ENCODE results near the gene TMEM135. TPM values are rescaled to one million over a fixed set of nuclear protein-coding genes. Genes with fewer than 3 reads are reported as not detected.
"Not testable (repeated sequence)": the region's sequence is repeated elsewhere in the genome, so short reads cannot be mapped to it uniquely, and the experiment has no call there.

Gene TMEM135
- total RNA-seq, 1 experiment from 2014 or later, result 11.0 TPM

DNA sequence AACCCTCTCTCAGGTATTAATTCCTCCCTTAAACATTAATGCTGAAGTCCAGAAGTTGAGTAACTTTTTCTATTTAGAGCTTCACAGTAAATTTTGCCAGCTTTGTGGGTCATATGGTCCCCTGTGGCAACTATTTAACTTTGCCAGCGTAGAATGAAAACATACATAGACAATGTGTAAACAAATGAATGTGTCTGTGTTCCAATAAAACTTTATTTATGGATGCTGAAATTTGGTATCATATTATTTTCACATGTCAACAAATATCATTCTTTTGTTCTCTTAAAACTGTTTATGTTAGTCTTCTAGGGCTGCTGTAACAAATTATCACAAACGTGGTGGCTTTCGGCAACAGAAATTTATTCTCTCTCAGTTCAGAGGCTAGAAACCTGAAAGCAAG is 85.1 kb downstream of the TMEM135 start:
- DNase-seq (ENCODE audit: low read depth), result no peak
- in situ Hi-C loops (cut with HindIII; ENCODE audit: low pct_unique_long_range_greater_than_20kb, low sequenced_read_pairs), result no loop called here

DNA sequence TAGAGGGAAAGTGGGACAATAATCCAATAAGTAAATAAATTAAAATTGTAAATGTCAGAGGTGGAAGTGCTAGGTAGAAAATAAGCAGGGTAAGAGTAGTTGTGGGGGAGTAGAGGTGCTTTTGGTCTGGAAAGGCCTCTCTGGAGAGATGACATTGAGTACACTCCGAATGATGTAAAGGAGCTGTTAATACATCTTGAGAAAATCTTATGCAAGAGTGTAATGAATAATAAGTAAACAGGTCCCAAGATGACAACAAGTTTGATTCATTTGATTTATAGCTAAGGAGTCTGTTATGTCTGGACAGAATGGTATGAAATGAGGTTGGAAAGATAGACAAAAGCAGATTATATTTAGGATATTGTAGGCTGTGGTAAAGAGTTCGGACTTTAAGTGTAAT is 87.5 kb downstream of the TMEM135 start:
- DNase-seq (ENCODE audit: low read depth), result no peak
- in situ Hi-C loops (cut with HindIII; ENCODE audit: low pct_unique_long_range_greater_than_20kb, low sequenced_read_pairs), result no loop called here

DNA sequence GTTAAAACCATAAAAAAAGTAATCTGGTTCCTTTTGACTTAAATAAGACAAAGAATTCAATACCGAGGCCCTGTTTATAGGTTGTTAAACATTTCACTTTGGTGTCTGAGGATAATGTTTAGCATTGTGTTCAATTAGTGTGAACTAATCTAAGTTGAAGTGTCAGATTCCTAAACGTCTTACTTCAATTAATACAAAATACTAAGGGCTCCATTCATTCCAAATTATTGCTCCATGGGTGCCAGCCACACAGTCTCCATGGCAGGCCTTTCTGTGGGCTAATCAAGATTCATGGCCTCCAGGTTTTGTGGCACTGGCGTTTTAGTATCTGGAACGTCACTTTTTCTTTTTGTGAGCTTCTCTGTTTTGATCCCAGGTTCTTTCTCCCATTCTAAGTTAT is 89.4 kb downstream of the TMEM135 start:
- no peak for DNase-seq (ENCODE audit: low read depth)
- in situ Hi-C loops (cut with HindIII; ENCODE audit: low pct_unique_long_range_greater_than_20kb, low sequenced_read_pairs), result no loop called here

DNA sequence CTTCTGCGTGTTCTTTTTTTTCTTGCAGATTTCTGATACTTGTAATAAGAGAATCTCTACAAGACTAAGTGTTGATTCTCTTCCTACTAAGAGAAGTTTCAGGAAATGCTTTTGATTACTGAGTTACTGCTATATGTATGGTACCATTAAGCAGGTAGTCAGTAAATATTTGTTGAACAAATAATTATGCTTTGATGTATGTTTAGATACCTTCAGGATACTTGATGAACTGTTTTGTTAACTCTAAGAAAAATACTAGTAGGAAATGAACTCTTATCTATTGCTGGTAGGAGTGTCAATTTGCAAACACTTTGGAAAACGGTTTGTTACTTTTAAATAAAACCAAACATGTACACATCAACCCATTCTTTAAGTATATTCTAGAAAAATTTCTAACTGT is 90.6 kb downstream of the TMEM135 start:
- in situ Hi-C loops (cut with HindIII; ENCODE audit: low pct_unique_long_range_greater_than_20kb, low sequenced_read_pairs), result no loop called here
- DNase-seq (ENCODE audit: low read depth), result no peak

DNA sequence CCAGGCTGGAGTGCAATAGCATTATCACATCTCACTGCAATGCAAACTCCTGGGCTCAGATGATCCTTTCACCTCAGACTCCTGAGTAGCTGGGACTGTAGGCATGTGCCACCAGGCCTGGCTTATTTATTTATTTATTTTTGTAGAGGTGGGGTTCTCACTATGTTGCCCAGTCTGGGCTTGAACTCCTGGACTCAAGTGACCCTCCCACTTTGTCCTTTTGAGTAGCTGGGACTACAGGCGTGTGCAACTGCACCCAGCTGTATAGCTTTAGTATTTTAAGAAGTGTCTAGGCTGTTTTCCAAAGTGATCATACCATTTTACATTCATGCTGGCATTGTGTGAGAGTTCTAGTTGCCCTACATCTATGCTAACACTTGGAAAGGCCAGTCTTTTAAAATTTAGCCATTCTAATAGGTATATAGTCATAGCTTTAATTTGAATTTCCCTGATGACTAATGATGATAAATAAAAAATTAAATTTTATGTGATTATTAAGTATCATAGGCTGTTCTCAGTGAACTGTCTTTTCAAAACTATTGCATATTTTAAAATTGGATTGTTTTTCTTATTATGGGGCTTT is 96.9 kb downstream of the TMEM135 start:
- in situ Hi-C loops (cut with HindIII; ENCODE audit: low pct_unique_long_range_greater_than_20kb, low sequenced_read_pairs), result no loop called here
- no peak for DNase-seq (ENCODE audit: low read depth)

DNA sequence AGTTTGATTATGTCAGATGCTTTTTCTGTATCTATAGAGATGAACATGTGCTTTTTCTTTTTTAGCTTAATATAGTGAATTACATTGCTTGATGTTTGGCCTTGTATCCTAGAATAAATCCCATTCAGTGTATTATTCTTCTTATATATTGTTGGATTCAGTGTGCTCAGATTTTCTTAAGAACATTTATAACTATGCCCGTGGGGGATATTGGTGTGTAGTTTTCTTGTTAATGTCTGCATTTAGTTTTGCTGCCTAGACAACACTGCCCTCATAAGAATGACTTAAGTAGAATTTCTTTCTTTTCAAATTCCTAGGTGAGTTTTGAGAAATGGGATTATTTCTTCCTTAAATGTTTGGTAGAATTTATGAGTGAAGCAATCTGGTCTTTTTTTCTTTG is 98.5 kb downstream of the TMEM135 start:
- DNase-seq (ENCODE audit: low read depth), result no peak
- in situ Hi-C loops (cut with HindIII; ENCODE audit: low pct_unique_long_range_greater_than_20kb, low sequenced_read_pairs), result no loop called here

DNA sequence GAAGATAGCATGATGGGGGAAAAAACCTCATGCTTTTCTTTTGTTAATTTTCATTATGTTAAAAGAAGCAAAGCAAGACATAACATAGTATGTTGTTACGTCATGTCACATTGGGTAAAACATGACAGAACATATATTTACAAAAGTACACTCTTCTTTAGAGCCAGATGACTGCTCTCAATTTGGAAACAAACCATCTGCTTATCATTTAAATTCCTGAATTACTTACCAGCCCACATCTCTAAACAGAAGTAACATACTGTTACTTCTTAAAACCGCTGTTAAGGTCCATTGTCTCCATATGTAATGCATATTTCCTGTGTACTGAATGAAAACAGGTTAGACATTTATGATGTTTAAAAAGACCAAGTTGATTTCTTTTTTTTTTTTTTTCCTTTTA is 100.0 kb downstream of the TMEM135 start:
- in situ Hi-C loops (cut with HindIII; ENCODE audit: low pct_unique_long_range_greater_than_20kb, low sequenced_read_pairs), result no loop called here

GRCh38 chr11:87139475-87139874 is 101.7 kb downstream of the TMEM135 start:
- DNase-seq (ENCODE audit: low read depth), result no peak

More for the DNA sequence above, 100.0 kb downstream of the TMEM135 start:
- DNase-seq (ENCODE audit: low read depth), result no peak

GRCh38 chr11:87141322-87141721 is 103.6 kb downstream of the TMEM135 start:
- no peak for DNase-seq (ENCODE audit: low read depth)
- in situ Hi-C loops (cut with HindIII; ENCODE audit: low pct_unique_long_range_greater_than_20kb, low sequenced_read_pairs), result no loop called here

More at GRCh38 chr11:87139475-87139874, 101.7 kb downstream of the TMEM135 start:
- in situ Hi-C loops (cut with HindIII; ENCODE audit: low pct_unique_long_range_greater_than_20kb, low sequenced_read_pairs), result no loop called here

DNA sequence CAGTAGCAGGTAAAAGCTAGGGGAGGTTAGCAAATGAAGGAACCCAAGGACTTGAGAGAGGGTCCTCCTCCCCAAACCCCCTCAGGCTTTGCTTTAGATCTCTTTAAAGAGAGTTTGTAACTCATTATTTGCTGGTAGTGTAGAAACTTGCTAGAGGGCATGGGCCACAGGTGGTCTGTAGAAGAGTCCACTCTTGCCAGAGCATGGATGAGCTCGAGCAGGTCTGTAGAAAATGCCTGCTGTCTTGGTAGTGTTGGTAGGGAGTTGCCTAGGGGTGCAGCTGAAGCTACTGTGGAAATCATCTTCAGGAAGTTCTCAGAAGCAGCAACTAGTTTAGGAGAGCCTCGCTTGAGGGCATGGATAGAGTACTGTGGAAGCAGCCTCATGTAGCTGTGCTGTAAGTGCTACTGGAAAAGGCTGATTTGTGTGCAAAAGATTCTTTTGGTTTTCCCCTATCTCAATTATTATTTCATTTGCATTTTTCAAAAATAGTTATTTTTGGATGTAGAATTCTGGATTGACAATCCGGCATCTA is 104.3 kb downstream of the TMEM135 start:
- in situ Hi-C loops (cut with HindIII; ENCODE audit: low pct_unique_long_range_greater_than_20kb, low sequenced_read_pairs), result no loop called here
- no peak for DNase-seq (ENCODE audit: low read depth)

DNA sequence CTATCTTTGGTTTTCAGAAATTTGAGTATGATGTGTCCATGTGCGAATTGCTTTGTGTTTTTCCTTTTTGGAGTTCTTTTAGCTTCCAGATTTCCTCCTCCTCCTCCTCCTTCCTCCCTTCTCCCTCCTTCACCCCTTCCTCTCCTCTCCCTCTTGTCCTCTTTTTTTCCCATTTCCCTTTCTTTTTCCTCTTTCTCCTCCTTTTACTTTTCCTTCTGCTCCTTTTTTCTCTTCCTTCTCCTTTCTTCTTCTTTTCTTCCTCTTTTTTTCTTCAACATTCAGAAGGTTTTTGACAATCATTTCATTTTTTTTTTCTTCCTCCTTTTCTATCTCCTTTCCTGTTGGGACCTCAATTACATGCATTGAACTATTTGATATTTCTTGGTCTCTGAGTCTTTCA is 104.9 kb downstream of the TMEM135 start:
- DNase-seq (ENCODE audit: low read depth), result no peak
- in situ Hi-C loops (cut with HindIII; ENCODE audit: low pct_unique_long_range_greater_than_20kb, low sequenced_read_pairs), result no loop called here

DNA sequence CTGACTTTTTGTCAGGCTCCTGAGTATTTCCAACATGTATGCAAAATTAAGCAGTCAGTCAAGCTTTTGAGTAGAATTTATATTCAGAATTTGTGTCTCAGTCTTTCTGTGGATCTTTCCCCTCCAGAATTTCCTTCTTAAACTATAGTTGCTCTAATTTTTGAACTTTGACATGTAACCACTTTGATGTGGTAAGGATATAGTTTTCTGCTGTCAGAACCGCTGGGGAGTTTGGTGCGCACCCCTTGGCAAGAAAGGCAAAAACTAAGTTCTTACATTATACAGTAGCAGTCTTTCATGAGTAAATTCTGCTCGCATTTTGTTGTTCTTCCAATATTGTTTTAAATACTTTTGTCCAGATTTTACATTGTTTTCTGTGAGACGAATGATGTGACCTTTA is 105.9 kb downstream of the TMEM135 start:
- in situ Hi-C loops (cut with HindIII; ENCODE audit: low pct_unique_long_range_greater_than_20kb, low sequenced_read_pairs), result no loop called here
- DNase-seq (ENCODE audit: low read depth), result no peak

DNA sequence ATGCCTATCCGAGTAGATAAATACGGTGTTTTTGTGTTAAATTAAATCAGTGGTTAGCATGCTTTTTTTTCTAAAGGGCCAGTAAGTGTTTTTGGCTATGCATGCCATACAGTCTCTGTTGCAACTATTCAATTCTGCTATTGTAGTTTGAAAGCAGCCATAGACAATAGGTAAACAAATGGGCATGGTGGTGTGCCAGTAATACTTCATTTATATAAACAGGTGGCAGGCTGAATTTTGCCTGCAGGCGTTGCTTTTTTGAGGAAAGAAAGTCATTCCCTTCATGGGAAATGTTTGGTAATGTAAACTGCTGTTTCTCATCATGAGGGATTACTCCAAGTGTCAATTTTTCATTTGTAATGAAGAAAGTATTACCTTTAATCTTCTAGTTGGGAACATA is 106.5 kb downstream of the TMEM135 start:
- no peak for DNase-seq (ENCODE audit: low read depth)
- in situ Hi-C loops (cut with HindIII; ENCODE audit: low pct_unique_long_range_greater_than_20kb, low sequenced_read_pairs), result no loop called here

DNA sequence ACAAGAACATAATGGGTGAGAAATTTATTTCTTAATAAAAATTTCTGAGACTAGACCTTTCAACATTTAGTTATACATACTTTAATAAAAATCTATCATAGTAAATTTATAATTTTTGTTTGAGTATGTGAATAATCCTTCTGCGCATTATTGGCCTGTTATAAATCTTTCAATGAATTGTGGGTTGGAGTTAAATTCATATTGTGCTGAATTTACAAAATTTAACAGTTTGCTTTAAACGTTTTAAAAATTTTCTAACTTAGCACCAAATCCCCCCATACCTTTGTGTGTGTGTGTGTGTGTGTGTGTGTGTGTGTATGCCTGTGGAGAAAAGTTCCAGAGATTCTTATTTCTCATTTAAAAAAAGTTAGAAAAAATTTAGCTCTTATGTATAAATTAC is 111.0 kb downstream of the TMEM135 start:
- no peak for DNase-seq (ENCODE audit: low read depth)
- in situ Hi-C loops (cut with HindIII; ENCODE audit: low pct_unique_long_range_greater_than_20kb, low sequenced_read_pairs), result no loop called here

DNA sequence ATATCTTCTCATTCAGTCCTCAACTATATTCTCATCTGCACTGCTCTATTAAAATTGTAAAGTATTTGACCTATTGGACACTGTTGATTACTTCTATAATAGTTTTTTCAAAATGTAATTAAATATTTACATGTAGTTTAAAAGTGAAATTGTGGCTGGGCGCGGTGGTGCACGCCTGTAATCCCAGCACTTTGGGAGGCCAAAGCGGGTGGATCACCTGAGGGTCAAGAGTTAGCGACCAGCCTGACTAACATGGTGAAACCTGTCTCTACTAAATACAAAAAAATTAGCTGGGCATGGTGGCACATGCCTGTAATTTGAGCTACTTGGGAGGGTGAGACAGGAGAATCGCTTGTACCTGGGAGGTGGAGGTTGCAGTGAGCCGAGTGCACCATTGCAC is 112.0 kb downstream of the TMEM135 start:
- in situ Hi-C loops (cut with HindIII; ENCODE audit: low pct_unique_long_range_greater_than_20kb, low sequenced_read_pairs); DNase-seq (ENCODE audit: low read depth): not testable (repeated sequence)

GRCh38 chr11:87150936-87151335 is 113.2 kb downstream of the TMEM135 start:
- in situ Hi-C loops (cut with HindIII; ENCODE audit: low pct_unique_long_range_greater_than_20kb, low sequenced_read_pairs), result no loop called here
- DNase-seq (ENCODE audit: low read depth), result no peak

- in situ Hi-C loops (cut with HindIII; ENCODE audit: low pct_unique_long_range_greater_than_20kb, low sequenced_read_pairs), result no loop called here
- DNase-seq (ENCODE audit: low read depth), result no peak
Measured at GRCh38 chr11:87154246-87154645, 116.5 kb downstream of the TMEM135 start.

GRCh38 chr11:87156970-87157369 is 119.2 kb downstream of the TMEM135 start:
- in situ Hi-C loops (cut with HindIII; ENCODE audit: low pct_unique_long_range_greater_than_20kb, low sequenced_read_pairs), result no loop called here
- no peak for DNase-seq (ENCODE audit: low read depth)

DNA sequence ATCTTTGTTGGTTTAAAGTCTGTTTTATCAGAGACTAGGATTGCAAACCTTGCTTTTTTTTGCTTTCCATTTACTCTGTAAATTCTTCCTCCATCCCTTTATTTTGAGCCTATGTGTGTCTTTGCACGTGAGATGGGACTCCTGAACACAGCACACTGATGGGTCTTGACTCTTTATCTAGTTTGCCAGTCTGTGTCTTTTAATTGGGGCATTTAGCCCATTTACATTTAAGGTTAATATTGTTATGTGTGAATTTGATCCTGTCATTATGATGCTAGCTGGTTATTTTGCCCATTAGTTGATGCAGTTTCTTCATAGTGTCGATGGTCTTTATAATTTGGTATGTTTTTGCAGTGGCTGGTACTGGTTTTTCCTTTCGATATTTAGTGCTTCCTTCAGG is 131.3 kb downstream of the TMEM135 start:
- DNase-seq (ENCODE audit: low read depth); in situ Hi-C loops (cut with HindIII; ENCODE audit: low pct_unique_long_range_greater_than_20kb, low sequenced_read_pairs): not testable (repeated sequence)

Measured in Caki2 (cell line).